Glutamatergic neuron (in vitro differentiated cells): ENCODE measurements around the gene FRS2. TPM values are rescaled to one million over a fixed set of nuclear protein-coding genes. Genes with fewer than 3 reads are reported as not detected.
A peak's percentile ranks its signal among the peaks of the same experiment; 100 is the strongest.

Experiments used
- DNase-seq: peaks from one replicate; pipeline ENCODE4 v3.0.0; 2022
- H3K27ac Mint-ChIP-seq: one replicate; pipeline ENCODE4 v1.8.0; 2020; ENCODE audit warnings: mild to moderate bottlenecking, mixed read lengths, inconsistent platforms; ENCODE audit not compliant: unreplicated experiment
- H3K27me3 Mint-ChIP-seq: one replicate; pipeline ENCODE4 v1.8.0; 2020; ENCODE audit warnings: mild to moderate bottlenecking, moderate library complexity, mixed read lengths, inconsistent platforms; ENCODE audit not compliant: unreplicated experiment
- H3K36me3 Mint-ChIP-seq: one replicate; pipeline ENCODE4 v1.8.0; 2020; ENCODE audit warnings: mild to moderate bottlenecking, mixed read lengths, inconsistent platforms; ENCODE audit not compliant: unreplicated experiment
- H3K4me1 Mint-ChIP-seq: one replicate; pipeline ENCODE4 v1.8.0; 2020; ENCODE audit warnings: mild to moderate bottlenecking, low read depth, mixed read lengths, inconsistent platforms; ENCODE audit not compliant: unreplicated experiment
- H3K4me3 Mint-ChIP-seq: one replicate; pipeline ENCODE4 v1.8.0; 2020; ENCODE audit warnings: mild to moderate bottlenecking, mixed read lengths, inconsistent platforms; ENCODE audit not compliant: unreplicated experiment
- H3K9me3 Mint-ChIP-seq: one replicate; pipeline ENCODE4 v1.8.0; 2020; ENCODE audit warnings: mild to moderate bottlenecking, moderate library complexity, mixed read lengths, inconsistent platforms; ENCODE audit not compliant: unreplicated experiment
- CTCF ChIP-seq: fragments of 200-600 bp; sonication (generic); IDR thresholded peaks from one replicate; pipeline ENCODE4 v1.5.0; 2021; ENCODE audit not compliant: partially characterized antibody, unreplicated experiment
- total RNA-seq: library from RNA; stranded (reverse); fragmentation: NEBNext Ultra II Directional; extraction: Animal tissue kit (Norgen Biotek cat#: 25700); gene quantifications from one replicate; pipeline ENCODE4 v1.2.1, GENCODE V29; 2021; ENCODE audit not compliant: unreplicated experiment

Gene FRS2
- total RNA-seq, 1 donor from 2014 or later: 26.7 TPM

- H3K36me3 Mint-ChIP-seq: no peaks in the 10 kb centered on the region
- H3K9me3 Mint-ChIP-seq: peaks cover 7% of the 10 kb centered on the region
- no peak for TF ChIP-seq CTCF
- H3K27ac Mint-ChIP-seq: no peak overlapping the region
- peaks cover 1% of the 10 kb centered on the region for H3K27me3 Mint-ChIP-seq
- DNase-seq: no peak
- no peak overlapping the region for H3K4me3 Mint-ChIP-seq
- peaks cover 40% of the 10 kb centered on the region for H3K4me1 Mint-ChIP-seq
Observed at GRCh38 chr12:69508091-69508490, 37.9 kb downstream of the FRS2 start.

- no peak overlapping the region for H3K27ac Mint-ChIP-seq
- TF ChIP-seq CTCF: no peak
Observed at GRCh38 chr12:69508621-69509020, 38.4 kb downstream of the FRS2 start.

GRCh38 chr12:69509308-69509736, 39.1 kb downstream of the FRS2 start:
- H3K36me3 Mint-ChIP-seq: no peaks in the 10 kb centered on the region
- H3K4me3 Mint-ChIP-seq: peak overlapping the region; percentile 50
- H3K9me3 Mint-ChIP-seq: peaks cover 7% of the 10 kb centered on the region
- H3K4me1 Mint-ChIP-seq: peaks cover 43% of the 10 kb centered on the region
- TF ChIP-seq CTCF: no peak
- DNase-seq: no peak
- peaks cover 1% of the 10 kb centered on the region for H3K27me3 Mint-ChIP-seq
- H3K27ac Mint-ChIP-seq: peak overlapping the region; percentile 89

More at GRCh38 chr12:69508621-69509020, 38.4 kb downstream of the FRS2 start:
- DNase-seq: no peak
- Mint-ChIP-seq H3K4me3 (no peak overlapping the region), H3K27me3 (peaks cover 1% of the 10 kb centered on the region), H3K36me3 (no peaks in the 10 kb centered on the region), H3K4me1 (peaks cover 37% of the 10 kb centered on the region), H3K9me3 (peaks cover 7% of the 10 kb centered on the region)

- Mint-ChIP-seq H3K4me1 (peaks cover 51% of the 10 kb centered on the region), H3K4me3 (peak overlapping the region; percentile 18), H3K36me3 (no peaks in the 10 kb centered on the region), H3K27ac (peak overlapping the region; percentile 89), H3K27me3 (peaks cover 1% of the 10 kb centered on the region), H3K9me3 (peaks cover 7% of the 10 kb centered on the region)
- DNase-seq: peak; percentile 32
- no peak for TF ChIP-seq CTCF
Observed at GRCh38 chr12:69509904-69510827, 40.0 kb downstream of the FRS2 start.

- H3K4me3 Mint-ChIP-seq: no peak overlapping the region
- DNase-seq: no peak
- H3K27ac Mint-ChIP-seq: no peak overlapping the region
- peaks cover 7% of the 10 kb centered on the region for H3K9me3 Mint-ChIP-seq
- H3K36me3 Mint-ChIP-seq: no peaks in the 10 kb centered on the region
- peaks cover 59% of the 10 kb centered on the region for H3K4me1 Mint-ChIP-seq
- peaks cover 1% of the 10 kb centered on the region for H3K27me3 Mint-ChIP-seq
- no peak for TF ChIP-seq CTCF
Observed at GRCh38 chr12:69511016-69511415, 40.8 kb downstream of the FRS2 start.
